GM12873 (cell line): ENCODE data around the gene NR3C2.

Experiments used
- TF ChIP-seq, protein P1 (sequence below): IDR thresholded peaks from 2 replicates; pipeline ENCODE4 v1.5.1; 2012; ENCODE audit warnings: low read depth, mild to moderate bottlenecking, moderate library complexity, low read length, control low read depth; ENCODE audit not compliant: insufficient read depth; ENCODE audit errors: missing control alignments

NR3C2 gene

GRCh38 chr4:148239494-148239985, 202.7 kb downstream of the NR3C2 start:
- TF ChIP-seq, protein P1, sequence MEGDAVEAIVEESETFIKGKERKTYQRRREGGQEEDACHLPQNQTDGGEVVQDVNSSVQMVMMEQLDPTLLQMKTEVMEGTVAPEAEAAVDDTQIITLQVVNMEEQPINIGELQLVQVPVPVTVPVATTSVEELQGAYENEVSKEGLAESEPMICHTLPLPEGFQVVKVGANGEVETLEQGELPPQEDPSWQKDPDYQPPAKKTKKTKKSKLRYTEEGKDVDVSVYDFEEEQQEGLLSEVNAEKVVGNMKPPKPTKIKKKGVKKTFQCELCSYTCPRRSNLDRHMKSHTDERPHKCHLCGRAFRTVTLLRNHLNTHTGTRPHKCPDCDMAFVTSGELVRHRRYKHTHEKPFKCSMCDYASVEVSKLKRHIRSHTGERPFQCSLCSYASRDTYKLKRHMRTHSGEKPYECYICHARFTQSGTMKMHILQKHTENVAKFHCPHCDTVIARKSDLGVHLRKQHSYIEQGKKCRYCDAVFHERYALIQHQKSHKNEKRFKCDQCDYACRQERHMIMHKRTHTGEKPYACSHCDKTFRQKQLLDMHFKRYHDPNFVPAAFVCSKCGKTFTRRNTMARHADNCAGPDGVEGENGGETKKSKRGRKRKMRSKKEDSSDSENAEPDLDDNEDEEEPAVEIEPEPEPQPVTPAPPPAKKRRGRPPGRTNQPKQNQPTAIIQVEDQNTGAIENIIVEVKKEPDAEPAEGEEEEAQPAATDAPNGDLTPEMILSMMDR = no peak

- TF ChIP-seq, protein P1 = no peak
Measured at GRCh38 chr4:148238811-148239493, 203.3 kb downstream of the NR3C2 start.

- TF ChIP-seq, protein P1 = no peak
Measured at GRCh38 chr4:148238086-148238485, 204.1 kb downstream of the NR3C2 start.

- TF ChIP-seq, protein P1 = no peak
Measured at GRCh38 chr4:148235809-148236208, 206.4 kb downstream of the NR3C2 start.

- TF ChIP-seq, protein P1 = no peak
Measured at GRCh38 chr4:148229798-148230197, 212.4 kb downstream of the NR3C2 start.

DNA sequence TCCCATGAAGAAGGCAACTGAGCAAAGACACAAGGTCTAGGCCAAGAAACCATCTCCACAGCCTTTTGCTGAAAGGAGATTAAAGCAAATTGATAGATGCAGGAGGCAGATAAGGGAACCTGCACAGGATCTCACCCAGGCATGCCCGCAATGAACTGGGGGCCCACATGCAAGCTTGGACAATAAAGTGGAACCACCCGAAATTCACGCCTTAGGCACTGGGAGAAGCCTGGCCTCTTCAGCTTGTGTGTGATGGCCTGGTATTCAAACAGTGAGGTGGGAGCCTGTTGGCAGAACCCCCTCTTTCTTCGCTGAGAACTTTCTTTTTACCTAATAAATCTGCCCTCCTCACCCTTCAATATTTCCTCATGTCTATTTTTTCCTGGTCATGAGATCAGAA, 213.2 kb downstream of the NR3C2 start:
- TF ChIP-seq, protein P1 = no peak

DNA sequence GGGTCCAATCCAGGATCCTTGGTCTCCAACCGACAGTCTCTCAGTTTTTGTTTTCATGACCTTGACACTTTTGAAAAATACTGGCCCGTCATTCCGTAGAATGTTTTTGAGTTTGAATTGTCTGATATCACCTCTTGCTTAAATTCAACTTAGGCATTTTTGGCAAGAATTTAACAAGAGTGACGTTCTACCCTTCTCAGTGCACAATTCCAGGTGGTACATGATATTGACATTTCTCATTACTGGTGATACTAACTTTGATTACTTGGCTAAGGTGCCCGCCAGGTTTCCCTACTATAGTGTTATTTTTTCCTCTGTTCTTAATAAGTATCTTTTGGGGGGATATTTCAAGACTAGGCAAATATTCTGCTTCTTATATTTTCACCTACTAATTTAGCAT, 215.1 kb downstream of the NR3C2 start:
- TF ChIP-seq, protein P1 = no peak
